Frontal cortex (tissue), 4 donors: Measurements from ENCODE around the gene EDIL3. TPM values are rescaled to one million over a fixed set of nuclear protein-coding genes. Genes with fewer than 3 reads are reported as not detected.

Source experiments
- DNase-seq, 2 donors: peaks; one replicate each; pipeline ENCODE4 v3.0.0; 2012; ENCODE audit warnings: low spot score in 2 of 2
- FAIRE-seq: peaks from 2 replicates; lab custom pipeline; 2012; peaks lifted over from hg19 to GRCh38; lab: Jason Lieb, UNC
- total RNA-seq: library from RNA; depleted of rRNA; stranded (reverse); fragments of >200 nt; gene quantifications from one replicate; pipeline ENCODE4 v1.2.3, GENCODE V29; 2014
- donor health status: control.
- donor health status: control.
- donor health status: control.

EDIL3 gene
- total RNA-seq, 1 donor from 2014 or later, result 59.1 TPM

GRCh38 chr5:84273517-84273883 lies 111.2 kb downstream of the EDIL3 start:
- DNase-seq, result no peak
- no peak for FAIRE-seq

GRCh38 chr5:84272771-84273516 lies 111.7 kb downstream of the EDIL3 start:
- DNase-seq (no peak), FAIRE-seq (no peak)

GRCh38 chr5:84265739-84266550 lies 118.7 kb downstream of the EDIL3 start:
- no peak for DNase-seq
- no peak for FAIRE-seq

- no peak for DNase-seq
- no peak for FAIRE-seq
Measured at GRCh38 chr5:84265130-84265529, 119.5 kb downstream of the EDIL3 start.

GRCh38 chr5:84260939-84261338 lies 123.7 kb downstream of the EDIL3 start:
- FAIRE-seq (no peak), DNase-seq (no peak)

- FAIRE-seq (no peak), DNase-seq (no peak)
Measured at GRCh38 chr5:84260140-84260539, 124.5 kb downstream of the EDIL3 start.

- DNase-seq (no peak), FAIRE-seq (no peak)
Measured at GRCh38 chr5:84259283-84260045, 125.2 kb downstream of the EDIL3 start.

- no peak for FAIRE-seq
- DNase-seq, result no peak
Measured at GRCh38 chr5:84257061-84257460, 127.6 kb downstream of the EDIL3 start.

- FAIRE-seq (no peak), DNase-seq (no peak)
Measured at GRCh38 chr5:84255315-84255714, 129.4 kb downstream of the EDIL3 start.

- no peak for DNase-seq
- no peak for FAIRE-seq
Measured at GRCh38 chr5:84253946-84254345, 130.7 kb downstream of the EDIL3 start.

- no peak for DNase-seq
- no peak for FAIRE-seq
Measured at GRCh38 chr5:84251503-84251902, 133.2 kb downstream of the EDIL3 start.

- DNase-seq, result no peak
- no peak for FAIRE-seq
Measured at GRCh38 chr5:84249918-84250630, 134.6 kb downstream of the EDIL3 start.

GRCh38 chr5:84248013-84248412 lies 136.7 kb downstream of the EDIL3 start:
- DNase-seq (no peak), FAIRE-seq (no peak)

- FAIRE-seq, result no peak
- no peak for DNase-seq
Measured at GRCh38 chr5:84242286-84242685, 142.4 kb downstream of the EDIL3 start.

- FAIRE-seq (no peak), DNase-seq (no peak)
Measured at GRCh38 chr5:84239494-84239893, 145.2 kb downstream of the EDIL3 start.

GRCh38 chr5:84237126-84237525 lies 147.6 kb downstream of the EDIL3 start:
- FAIRE-seq, result no peak
- DNase-seq, result no peak

- FAIRE-seq (no peak), DNase-seq (no peak)
Measured at GRCh38 chr5:84231433-84231832, 153.2 kb downstream of the EDIL3 start.

- FAIRE-seq (no peak), DNase-seq (no peak)
Measured at GRCh38 chr5:84229045-84229444, 155.6 kb downstream of the EDIL3 start.

GRCh38 chr5:84228266-84228665 lies 156.4 kb downstream of the EDIL3 start:
- FAIRE-seq (no peak), DNase-seq (no peak)

- DNase-seq (no peak), FAIRE-seq (no peak)
Measured at GRCh38 chr5:84227236-84227635, 157.4 kb downstream of the EDIL3 start.
